GM12872 (cell line): ENCODE data around the gene KCTD19.
A peak's percentile ranks its signal among the peaks of the same experiment; 100 is the strongest.

Source experiments
- TF ChIP-seq, protein P1 (sequence below): IDR thresholded peaks from 3 replicates; pipeline ENCODE4 v1.5.1; 2011; ENCODE audit warnings: low read depth, mild to moderate bottlenecking, low read length, moderate library complexity; ENCODE audit not compliant: insufficient read depth

Gene KCTD19

GRCh38 chr16:67326472-67327309 is at the start of gene KCTD19, which contains the start of gene LRRC36:
Gene KCTD19 (minus strand): TSS chr16:67326741. CDS start chr16:67326707, 34 bp downstream.
Gene LRRC36 (plus strand): TSS chr16:67326815. CDS start chr16:67326863, 48 bp downstream.
- TF ChIP-seq, protein P1, sequence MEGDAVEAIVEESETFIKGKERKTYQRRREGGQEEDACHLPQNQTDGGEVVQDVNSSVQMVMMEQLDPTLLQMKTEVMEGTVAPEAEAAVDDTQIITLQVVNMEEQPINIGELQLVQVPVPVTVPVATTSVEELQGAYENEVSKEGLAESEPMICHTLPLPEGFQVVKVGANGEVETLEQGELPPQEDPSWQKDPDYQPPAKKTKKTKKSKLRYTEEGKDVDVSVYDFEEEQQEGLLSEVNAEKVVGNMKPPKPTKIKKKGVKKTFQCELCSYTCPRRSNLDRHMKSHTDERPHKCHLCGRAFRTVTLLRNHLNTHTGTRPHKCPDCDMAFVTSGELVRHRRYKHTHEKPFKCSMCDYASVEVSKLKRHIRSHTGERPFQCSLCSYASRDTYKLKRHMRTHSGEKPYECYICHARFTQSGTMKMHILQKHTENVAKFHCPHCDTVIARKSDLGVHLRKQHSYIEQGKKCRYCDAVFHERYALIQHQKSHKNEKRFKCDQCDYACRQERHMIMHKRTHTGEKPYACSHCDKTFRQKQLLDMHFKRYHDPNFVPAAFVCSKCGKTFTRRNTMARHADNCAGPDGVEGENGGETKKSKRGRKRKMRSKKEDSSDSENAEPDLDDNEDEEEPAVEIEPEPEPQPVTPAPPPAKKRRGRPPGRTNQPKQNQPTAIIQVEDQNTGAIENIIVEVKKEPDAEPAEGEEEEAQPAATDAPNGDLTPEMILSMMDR = peak; percentile 36; the same call in 2 of the 3 replicates

DNA sequence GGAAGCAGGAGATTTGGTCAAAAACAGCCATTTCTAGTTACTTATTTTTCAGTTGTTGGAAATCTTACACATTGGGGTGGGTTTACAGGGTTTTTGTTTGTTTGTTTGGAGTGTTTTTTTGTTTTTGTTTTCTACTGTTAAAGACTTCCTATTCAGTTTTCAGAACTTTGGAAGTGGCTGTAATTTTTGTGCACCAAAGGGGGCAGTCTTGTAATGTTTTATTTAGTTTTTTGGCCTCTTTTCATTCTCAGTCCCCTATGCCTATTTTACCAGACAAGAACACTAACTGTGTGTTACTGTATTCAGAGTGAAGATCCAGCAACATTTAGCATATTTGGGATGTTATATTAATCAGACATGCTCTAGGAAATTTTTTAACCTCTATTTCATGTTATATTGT is 46.1 kb upstream of the KCTD19 start:
- TF ChIP-seq, protein P1 = no peak

DNA sequence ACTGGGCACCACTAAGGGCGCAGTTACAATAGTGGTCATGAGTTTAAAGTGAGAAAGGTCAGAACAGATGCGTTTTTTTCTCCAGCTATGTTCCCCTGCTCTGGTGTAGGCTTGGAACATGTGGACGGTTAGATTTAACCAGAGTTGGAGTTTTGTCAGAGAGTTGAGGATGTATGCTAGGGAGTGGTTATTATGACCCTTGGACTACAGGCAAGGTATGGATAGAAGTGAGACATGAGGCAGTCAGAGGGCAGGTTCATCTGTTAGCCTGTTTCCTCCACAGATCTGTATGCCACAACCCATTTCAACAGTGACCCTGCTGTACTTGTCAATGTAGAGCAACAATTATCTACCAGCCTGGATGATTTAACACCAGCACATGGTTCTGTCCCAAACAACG is 44.1 kb upstream of the KCTD19 start:
- TF ChIP-seq, protein P1 = no peak

DNA sequence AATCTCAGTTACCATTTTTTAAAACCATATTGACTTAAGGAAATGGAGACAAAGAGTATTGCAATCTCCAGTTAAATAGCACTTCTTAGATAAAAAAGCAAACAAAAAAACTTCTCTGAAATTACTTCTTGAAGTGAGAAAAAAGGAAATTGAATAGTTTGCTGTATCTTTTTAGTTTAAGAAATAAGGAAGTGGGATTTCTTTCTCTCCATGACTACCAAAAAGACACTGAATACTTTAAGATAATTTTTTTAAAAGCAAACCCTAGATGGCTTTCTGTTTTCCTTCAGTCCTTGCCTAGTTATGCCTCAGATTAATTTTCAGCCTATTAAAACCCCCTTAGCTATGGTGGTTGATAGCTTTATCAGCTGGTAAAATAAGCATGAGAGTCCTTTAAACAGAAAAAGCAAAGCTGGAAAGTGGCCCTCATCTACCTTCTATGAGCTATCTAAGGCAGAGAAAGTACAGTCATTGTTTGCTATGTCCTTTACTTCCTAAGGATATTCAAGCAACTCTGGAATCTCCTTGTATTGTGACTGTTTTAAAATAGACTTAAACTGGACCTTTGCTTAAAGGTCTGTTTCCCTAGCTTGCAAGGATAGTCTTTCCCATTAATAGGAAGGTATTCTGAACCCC is 38.2 kb upstream of the KCTD19 start:
- TF ChIP-seq, protein P1 = no peak

- TF ChIP-seq, protein P1 = no peak
Observed at GRCh38 chr16:67361038-67361437, 34.5 kb upstream of the KCTD19 start.

DNA sequence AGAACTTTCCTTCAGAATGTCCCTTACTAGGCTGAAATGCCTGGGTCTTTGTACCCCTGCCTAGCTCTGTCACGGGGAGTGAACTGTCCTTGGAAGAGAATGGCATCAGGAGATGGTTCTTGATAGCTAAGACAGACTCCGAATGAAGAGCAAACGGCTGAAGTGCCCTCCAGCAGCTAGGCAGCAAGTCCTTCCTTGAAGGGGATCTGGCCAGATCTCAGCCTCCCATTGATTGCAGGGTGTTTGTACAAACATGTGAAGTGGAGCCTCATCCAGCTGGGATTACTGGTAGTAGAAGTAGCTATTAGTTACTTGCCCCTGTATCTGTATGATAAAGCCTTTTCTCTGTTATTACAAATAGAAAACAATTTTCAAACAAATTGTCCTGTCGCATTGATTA is 31.0 kb upstream of the KCTD19 start:
- TF ChIP-seq, protein P1 = no peak

GRCh38 chr16:67356396-67356795 is 29.9 kb upstream of the KCTD19 start:
- TF ChIP-seq, protein P1 = no peak
